Measurements from ENCODE around the gene ZNF774.

The ZNF774 gene

GRCh38 chr15:90411176-90411575 is 59.1 kb downstream of the ZNF774 start:
- Histone ChIP-seq H3K9ac (peak overlapping the region in 2 of 11 experiments; percentile 40 to 68; a peak in 3 of 22 replicates), H3K4me2 (peak overlapping the region in 7 of 11 experiments; percentile 3 to 98 (median 92); a peak in 13 of 22 replicates), H3K27me3 (no peaks in the 10 kb centered on the region), H3K36me3 (peaks cover 28 to 52% (median 33%) of the 10 kb centered on the region in 11 experiments), H4K20me1 (peaks cover 0 to 88% (median 22%) of the 10 kb centered on the region in 11 experiments; a peak in 12 of 22 replicates), H3K4me3 (no peak overlapping the region), H3K27ac (peak overlapping the region in 7 of 11 experiments; percentile 67 to 85 (median 81); a peak in 13 of 22 replicates), H3K9me3 (replicated peaks in 1 of 11) (peaks cover 0 to 46% (median 39%) of the 10 kb centered on the region in 11 experiments; a peak in 20 of 22 replicates), H3K4me1 (peaks cover 24 to 89% (median 39%) of the 10 kb centered on the region in 10 experiments)
- TF ChIP-seq Cebpa-rat (IDR thresholded peaks at IDR 0.05): no peak

All from BLaER1 treated with 17β-estradiol and CSF1 and Interleukin-3, amounts not matched to agents 10 nM and 100 nM (cell line).